ENCODE data around the gene MDN1. TPM values are rescaled to one million over a fixed set of nuclear protein-coding genes. Genes with fewer than 3 reads are reported as not detected.
"Not testable (repeated sequence)": the region's sequence is repeated elsewhere in the genome, so short reads cannot be mapped to it uniquely, and the experiment has no call there.

Gene MDN1
- polyA plus RNA-seq, 3 donors from 2014 or later, result 2.6 to 9.3 (median 3.1) TPM

- peak overlapping the region; percentile 82 to 97 (median 88) for H3K27ac Mint-ChIP-seq
- peaks cover 4 to 18% (median 8%) of the 10 kb centered on the region in 3 donors for H3K36me3 Mint-ChIP-seq
- DNase-seq, result no peak
- H3K27me3 Mint-ChIP-seq (ENCODE audit: low read depth in 3 of 3), result peaks cover 5 to 10% (median 8%) of the 10 kb centered on the region in 3 donors
- peaks cover 35% of the 10 kb centered on the region in 2 donors for H3K4me1 Mint-ChIP-seq
- H3K4me3 Mint-ChIP-seq, result peak overlapping the region; percentile 98 to 100 (median 99)
- no peaks in the 10 kb centered on the region for H3K9me3 Mint-ChIP-seq
Observed at GRCh38 chr6:89830170-89830809, 10.7 kb upstream of the MDN1 start.

GRCh38 chr6:89829472-89830169, 10.0 kb upstream of the MDN1 start, which contains the start of gene CASP8AP2:
CASP8AP2 (plus strand) TSS chr6:89829880.
- H3K4me1 Mint-ChIP-seq, result peaks cover 28% of the 10 kb centered on the region in 2 donors
- peak within 1 kb of the TSS; percentile 98 to 100 (median 99) for H3K4me3 Mint-ChIP-seq
- H3K9me3 Mint-ChIP-seq, result no peaks in the 10 kb centered on the region
- peak; percentile 94 to 97 (median 95) for DNase-seq
- peak within 1 kb of the TSS; percentile 90 to 98 (median 96) for H3K27ac Mint-ChIP-seq
- H3K27me3 Mint-ChIP-seq (ENCODE audit: low read depth in 3 of 3), result peaks cover 5 to 8% (median 5%) of the 10 kb centered on the region in 3 donors
- H3K36me3 Mint-ChIP-seq, result peaks cover 4 to 13% (median 6%) of the 10 kb centered on the region in 3 donors

- Mint-ChIP-seq H3K4me3 (peak overlapping the region; percentile 98 to 100 (median 99)), H3K27ac (peak overlapping the region; percentile 90 to 98 (median 96)), H3K27me3 (ENCODE audit: low read depth in 3 of 3) (peaks cover 5 to 8% (median 5%) of the 10 kb centered on the region in 3 donors), H3K4me1 (peaks cover 25 to 27% of the 10 kb centered on the region in 2 donors), H3K9me3 (no peaks in the 10 kb centered on the region), H3K36me3 (peaks cover 4 to 13% (median 6%) of the 10 kb centered on the region in 3 donors)
- no peak for DNase-seq
Observed at GRCh38 chr6:89828988-89829471, 9.4 kb upstream of the MDN1 start.

GRCh38 chr6:89828475-89828987, 8.9 kb upstream of the MDN1 start:
- H3K4me3 Mint-ChIP-seq, result peak overlapping the region; percentile 98 to 100 (median 99)
- H3K27ac Mint-ChIP-seq, result peak overlapping the region; percentile 90 to 98 (median 96)
- not testable (repeated sequence) for H3K27me3 Mint-ChIP-seq (ENCODE audit: low read depth in 3 of 3); DNase-seq; H3K9me3 Mint-ChIP-seq
- peaks cover 24 to 25% of the 10 kb centered on the region in 2 donors for H3K4me1 Mint-ChIP-seq
- H3K36me3 Mint-ChIP-seq, result peaks cover 4 to 12% (median 6%) of the 10 kb centered on the region in 3 donors

GRCh38 chr6:89826029-89826528, 6.5 kb upstream of the MDN1 start:
- no peaks in the 10 kb centered on the region for H3K9me3 Mint-ChIP-seq
- H3K27ac Mint-ChIP-seq, result no peak overlapping the region
- H3K36me3 Mint-ChIP-seq, result no peaks in the 10 kb centered on the region
- H3K27me3 Mint-ChIP-seq (ENCODE audit: low read depth in 3 of 3), result peaks cover 5 to 6% (median 5%) of the 10 kb centered on the region in 3 donors
- DNase-seq, result no peak
- H3K4me1 Mint-ChIP-seq, result peaks cover 17 to 18% of the 10 kb centered on the region in 2 donors
- peak overlapping the region in 1 of 5 donors; percentile 29 for H3K4me3 Mint-ChIP-seq

- H3K9me3 Mint-ChIP-seq, result no peaks in the 10 kb centered on the region
- peaks cover 0 to 13% (median 6%) of the 10 kb centered on the region in 3 donors for H3K27me3 Mint-ChIP-seq (ENCODE audit: low read depth in 3 of 3)
- DNase-seq, result peak in 1 of 3 donors; percentile 19
- no peaks in the 10 kb centered on the region for H3K36me3 Mint-ChIP-seq
- peak overlapping the region; percentile 90 to 99 (median 95) for H3K27ac Mint-ChIP-seq
- peaks cover 35 to 44% of the 10 kb centered on the region in 2 donors for H3K4me1 Mint-ChIP-seq
- H3K4me3 Mint-ChIP-seq, result peak overlapping the region; percentile 95 to 99 (median 96)
Observed at GRCh38 chr6:89818977-89819335, 638 bp downstream of the MDN1 start.

GRCh38 chr6:89817481-89817880, 2.1 kb downstream of the MDN1 start:
- Mint-ChIP-seq H3K27ac (peak overlapping the region; percentile 3 to 70 (median 38)), H3K9me3 (no peaks in the 10 kb centered on the region), H3K27me3 (ENCODE audit: low read depth in 3 of 3) (peaks cover 0 to 13% (median 6%) of the 10 kb centered on the region in 3 donors), H3K36me3 (no peaks in the 10 kb centered on the region), H3K4me1 (peaks cover 35 to 46% of the 10 kb centered on the region in 2 donors), H3K4me3 (peak overlapping the region; percentile 23 to 95 (median 51))
- DNase-seq, result no peak

GRCh38 chr6:89813422-89813821, 6.2 kb downstream of the MDN1 start:
- peaks cover 10 to 21% of the 10 kb centered on the region in 2 donors for H3K4me1 Mint-ChIP-seq
- not testable (repeated sequence) for H3K36me3 Mint-ChIP-seq; H3K9me3 Mint-ChIP-seq; H3K4me3 Mint-ChIP-seq; H3K27me3 Mint-ChIP-seq (ENCODE audit: low read depth in 3 of 3); DNase-seq; H3K27ac Mint-ChIP-seq

GRCh38 chr6:89807581-89807980, 12.0 kb downstream of the MDN1 start:
- Mint-ChIP-seq H3K27me3 (ENCODE audit: low read depth in 3 of 3) (peaks cover 0 to 2% (median 0%) of the 10 kb centered on the region in 3 donors), H3K9me3 (no peaks in the 10 kb centered on the region), H3K4me1 (peaks cover 2 to 6% of the 10 kb centered on the region in 2 donors), H3K36me3 (peaks cover 0 to 11% (median 0%) of the 10 kb centered on the region in 3 donors), H3K27ac (peak overlapping the region in 1 of 6 donors; percentile 17), H3K4me3 (no peak overlapping the region)
- no peak for DNase-seq

- DNase-seq, result no peak
- no peaks in the 10 kb centered on the region for H3K9me3 Mint-ChIP-seq
- peaks cover 2 to 6% of the 10 kb centered on the region in 2 donors for H3K4me1 Mint-ChIP-seq
- H3K27ac Mint-ChIP-seq, result peak overlapping the region in 3 of 6 donors; percentile 15 to 34 (median 16)
- H3K4me3 Mint-ChIP-seq, result no peak overlapping the region
- H3K27me3 Mint-ChIP-seq (ENCODE audit: low read depth in 3 of 3), result peaks cover 0 to 2% (median 0%) of the 10 kb centered on the region in 3 donors
- peaks cover 0 to 11% (median 3%) of the 10 kb centered on the region in 3 donors for H3K36me3 Mint-ChIP-seq
Observed at GRCh38 chr6:89805814-89806371, 13.7 kb downstream of the MDN1 start.

GRCh38 chr6:89803271-89803670, 16.3 kb downstream of the MDN1 start:
- H3K36me3 Mint-ChIP-seq, result peaks cover 0 to 11% (median 6%) of the 10 kb centered on the region in 3 donors
- peaks cover 2 to 6% of the 10 kb centered on the region in 2 donors for H3K4me1 Mint-ChIP-seq
- no peak overlapping the region for H3K4me3 Mint-ChIP-seq
- peaks cover 0 to 2% (median 0%) of the 10 kb centered on the region in 3 donors for H3K27me3 Mint-ChIP-seq (ENCODE audit: low read depth in 3 of 3)
- H3K27ac Mint-ChIP-seq, result no peak overlapping the region
- no peak for DNase-seq
- no peaks in the 10 kb centered on the region for H3K9me3 Mint-ChIP-seq

- H3K27ac Mint-ChIP-seq, result no peak overlapping the region
- H3K27me3 Mint-ChIP-seq (ENCODE audit: low read depth in 3 of 3), result peaks cover 0 to 2% (median 0%) of the 10 kb centered on the region in 3 donors
- peaks cover 7 to 8% of the 10 kb centered on the region in 2 donors for H3K4me1 Mint-ChIP-seq
- H3K36me3 Mint-ChIP-seq, result peaks cover 6 to 20% (median 7%) of the 10 kb centered on the region in 3 donors
- DNase-seq, result no peak
- no peaks in the 10 kb centered on the region for H3K9me3 Mint-ChIP-seq
- H3K4me3 Mint-ChIP-seq, result no peak overlapping the region
Observed at GRCh38 chr6:89799756-89800155, 19.8 kb downstream of the MDN1 start.

GRCh38 chr6:89799096-89799495, 20.5 kb downstream of the MDN1 start:
- H3K36me3 Mint-ChIP-seq, result peaks cover 6 to 23% (median 7%) of the 10 kb centered on the region in 3 donors
- no peak for DNase-seq
- no peak overlapping the region for H3K27ac Mint-ChIP-seq

More at GRCh38 chr6:89799096-89799495, 20.5 kb downstream of the MDN1 start:
- no peak overlapping the region for H3K4me3 Mint-ChIP-seq
- H3K27me3 Mint-ChIP-seq (ENCODE audit: low read depth in 3 of 3), result no peaks in the 10 kb centered on the region
- no peaks in the 10 kb centered on the region for H3K9me3 Mint-ChIP-seq
- H3K4me1 Mint-ChIP-seq, result peaks cover 14% of the 10 kb centered on the region in 2 donors

Data from immature natural killer cell (primary cell).